Measurements from ENCODE around the gene DNAJC11. TPM values are rescaled to one million over a fixed set of nuclear protein-coding genes. Genes with fewer than 3 reads are reported as not detected.

Gene DNAJC11
- total RNA-seq, 1 experiment from 2014 or later: 102 TPM

GRCh38 chr1:6594977-6595740, 106.5 kb downstream of the DNAJC11 start:
- no peak overlapping the region for H3K4me3 Mint-ChIP-seq
- peaks cover 2% of the 10 kb centered on the region for H3K4me1 Mint-ChIP-seq
- no peak overlapping the region for H3K27ac Mint-ChIP-seq
- CTCF ChIA-PET: no interaction called here
- DNase-seq (ENCODE audit: low spot score): no peak
- no peak for ATAC-seq
- POLR2A ChIA-PET: interaction anchor here (0.6 to 1.0 kb wide), 2 partner anchors 11 to 15 kb away, joined by 3 read pairs; no protein-coding TSS in a partner anchor
- TF ChIP-seq HMGA2 (CRISPR knock-in tag; IDR thresholded peaks at IDR 0.05) (no peak), MYBL2 (CRISPR knock-in tag; IDR thresholded peaks at IDR 0.05) (no peak), ZNF423 (CRISPR knock-in tag; IDR thresholded peaks at IDR 0.05) (no peak), ZNF532 (CRISPR knock-in tag; IDR thresholded peaks at IDR 0.05; ENCODE audit: borderline replicate concordance) (no peak), RELA (CRISPR knock-in tag; IDR thresholded peaks at IDR 0.05; ENCODE audit: borderline replicate concordance) (no peak), ZNF317 (CRISPR knock-in tag; IDR thresholded peaks at IDR 0.05; ENCODE audit: borderline replicate concordance, low read depth) (no peak), ZNF232 (CRISPR knock-in tag; IDR thresholded peaks at IDR 0.05) (no peak), MAX (CRISPR knock-in tag; IDR thresholded peaks at IDR 0.05) (no peak), ZNF281 (CRISPR knock-in tag; IDR thresholded peaks at IDR 0.05) (no peak), JUN (CRISPR knock-in tag; IDR thresholded peaks at IDR 0.05) (no peak), ZNF425 (CRISPR knock-in tag; conservative IDR thresholded peaks at IDR 0.05) (no peak)
- no peaks in the 10 kb centered on the region for H3K9me3 Mint-ChIP-seq
- peaks cover 26% of the 10 kb centered on the region for H3K36me3 Mint-ChIP-seq
- H3K27me3 Mint-ChIP-seq (ENCODE audit: low read depth): no peaks in the 10 kb centered on the region

- CTCF ChIA-PET: no interaction called here
Measured at GRCh38 chr1:6593810-6594209, 107.8 kb downstream of the DNAJC11 start.

More at GRCh38 chr1:6593810-6594209, 107.8 kb downstream of the DNAJC11 start:
- no peaks in the 10 kb centered on the region for H3K27me3 Mint-ChIP-seq (ENCODE audit: low read depth)
- peaks cover 29% of the 10 kb centered on the region for H3K36me3 Mint-ChIP-seq
- POLR2A ChIA-PET: no interaction called here
- H3K9me3 Mint-ChIP-seq: no peaks in the 10 kb centered on the region
- TF ChIP-seq FOXP4 (CRISPR knock-in tag; IDR thresholded peaks at IDR 0.05) (no peak), ZNF425 (CRISPR knock-in tag; conservative IDR thresholded peaks at IDR 0.05) (no peak)
- no peak overlapping the region for H3K27ac Mint-ChIP-seq
- DNase-seq (ENCODE audit: low spot score): no peak
- H3K4me1 Mint-ChIP-seq: no peaks in the 10 kb centered on the region
- no peak overlapping the region for H3K4me3 Mint-ChIP-seq
- no peak for ATAC-seq

All from WTC11 (cell line).